Smooth muscle cell of the brain vasculature (primary cell): Measurements from ENCODE around the gene FCRLA.

Source experiments
- DNase-seq: peaks from one replicate; pipeline ENCODE4 v3.0.0-alpha.2; 2012; ENCODE audit warnings: low read depth, low spot score

The FCRLA gene

GRCh38 chr1:161731981-161732718, 25.1 kb downstream of the FCRLA start:
- no peak for DNase-seq

- no peak for DNase-seq
Measured at GRCh38 chr1:161733526-161733925, 26.5 kb downstream of the FCRLA start.

- DNase-seq: no peak
Measured at GRCh38 chr1:161735837-161736236, 28.8 kb downstream of the FCRLA start.

- DNase-seq: no peak
Measured at GRCh38 chr1:161736335-161736969, 29.4 kb downstream of the FCRLA start.

GRCh38 chr1:161737625-161738024, 30.6 kb downstream of the FCRLA start:
- no peak for DNase-seq

- DNase-seq: no peak
Measured at GRCh38 chr1:161738627-161739287, 31.7 kb downstream of the FCRLA start.

- no peak for DNase-seq
Measured at GRCh38 chr1:161739865-161740566, 33.0 kb downstream of the FCRLA start.

- DNase-seq: no peak
Measured at GRCh38 chr1:161740921-161741320, 33.9 kb downstream of the FCRLA start.

GRCh38 chr1:161743231-161743630, 36.2 kb downstream of the FCRLA start:
- no peak for DNase-seq

- DNase-seq: no peak
Measured at GRCh38 chr1:161747801-161748200, 40.8 kb downstream of the FCRLA start.

- DNase-seq: peak; percentile 86
Measured at GRCh38 chr1:161749509-161750407, 42.7 kb downstream of the FCRLA start, which contains the start of gene DUSP12. Gene DUSP12 (plus strand): TSS chr1:161749786. CDS start chr1:161749802, 16 bp downstream.

- DNase-seq: no peak
Measured at GRCh38 chr1:161763522-161764098, 56.6 kb downstream of the FCRLA start.
